Subcutaneous adipose tissue (tissue), 4 donors: ENCODE measurements around the gene WNT6. TPM values are rescaled to one million over a fixed set of nuclear protein-coding genes. Genes with fewer than 3 reads are reported as not detected.

Experiments used
- total RNA-seq, 4 donors: library from RNA; depleted of rRNA; stranded (reverse); fragments of >200 nt; gene quantifications; one replicate each; pipeline ENCODE4 v1.1.0, GENCODE V29; 2016
- TF ChIP-seq, protein P1 (sequence below): fragments of 450-650 bp; IDR thresholded peaks from one replicate; pipeline ENCODE4 v1.5.1; 2016; ENCODE audit warnings: low read depth, mild to moderate bottlenecking, control low read depth, antibody characterized with exemption, moderate library complexity

The WNT6 gene
- total RNA-seq, 4 donors from 2014 or later = 0.34 to 2.0 TPM; not detected in 2

DNA sequence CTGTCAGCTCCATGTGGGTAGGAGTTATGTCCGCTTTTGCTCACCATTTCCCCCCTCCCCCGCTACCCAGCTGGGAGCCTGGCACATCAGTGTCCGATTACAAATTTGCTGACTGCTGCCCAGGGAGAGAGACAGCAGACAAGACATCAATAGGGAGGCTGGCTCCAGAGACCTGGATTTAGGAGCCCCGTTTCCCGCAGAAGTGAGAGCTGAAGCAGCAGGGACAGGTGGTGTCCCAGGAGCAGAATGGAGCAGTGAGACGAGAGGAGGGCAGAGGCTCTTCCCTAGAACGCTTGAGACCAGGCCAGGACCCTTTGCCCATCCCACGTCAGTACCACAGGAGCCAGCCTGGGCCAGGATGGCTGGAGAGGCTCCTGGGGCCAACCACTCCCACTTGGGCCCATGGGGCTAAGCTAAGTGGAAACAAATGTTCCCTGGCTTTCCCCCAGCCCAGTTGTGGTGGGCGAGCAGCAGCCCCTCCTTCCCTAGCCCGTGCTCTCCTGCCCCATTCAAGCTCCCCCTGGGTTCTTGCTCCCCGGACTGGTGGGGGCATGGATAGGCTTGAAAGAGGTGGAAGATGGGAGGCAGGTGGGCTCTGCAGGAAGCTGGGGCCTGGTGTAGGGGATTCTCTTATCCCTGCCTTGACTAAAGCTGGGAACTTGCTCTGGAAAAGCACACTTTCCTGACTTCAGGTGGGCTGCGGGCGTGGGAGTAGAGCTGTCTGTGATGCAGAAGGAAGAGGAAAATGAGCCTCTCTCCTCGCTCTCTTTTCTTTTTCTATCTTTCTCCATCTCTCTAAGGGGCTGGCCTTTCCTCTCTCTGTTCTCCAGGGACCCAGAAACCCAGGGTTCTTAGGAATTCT, 4.1 kb upstream of the WNT6 start:
- TF ChIP-seq, protein P1, sequence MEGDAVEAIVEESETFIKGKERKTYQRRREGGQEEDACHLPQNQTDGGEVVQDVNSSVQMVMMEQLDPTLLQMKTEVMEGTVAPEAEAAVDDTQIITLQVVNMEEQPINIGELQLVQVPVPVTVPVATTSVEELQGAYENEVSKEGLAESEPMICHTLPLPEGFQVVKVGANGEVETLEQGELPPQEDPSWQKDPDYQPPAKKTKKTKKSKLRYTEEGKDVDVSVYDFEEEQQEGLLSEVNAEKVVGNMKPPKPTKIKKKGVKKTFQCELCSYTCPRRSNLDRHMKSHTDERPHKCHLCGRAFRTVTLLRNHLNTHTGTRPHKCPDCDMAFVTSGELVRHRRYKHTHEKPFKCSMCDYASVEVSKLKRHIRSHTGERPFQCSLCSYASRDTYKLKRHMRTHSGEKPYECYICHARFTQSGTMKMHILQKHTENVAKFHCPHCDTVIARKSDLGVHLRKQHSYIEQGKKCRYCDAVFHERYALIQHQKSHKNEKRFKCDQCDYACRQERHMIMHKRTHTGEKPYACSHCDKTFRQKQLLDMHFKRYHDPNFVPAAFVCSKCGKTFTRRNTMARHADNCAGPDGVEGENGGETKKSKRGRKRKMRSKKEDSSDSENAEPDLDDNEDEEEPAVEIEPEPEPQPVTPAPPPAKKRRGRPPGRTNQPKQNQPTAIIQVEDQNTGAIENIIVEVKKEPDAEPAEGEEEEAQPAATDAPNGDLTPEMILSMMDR = no peak

DNA sequence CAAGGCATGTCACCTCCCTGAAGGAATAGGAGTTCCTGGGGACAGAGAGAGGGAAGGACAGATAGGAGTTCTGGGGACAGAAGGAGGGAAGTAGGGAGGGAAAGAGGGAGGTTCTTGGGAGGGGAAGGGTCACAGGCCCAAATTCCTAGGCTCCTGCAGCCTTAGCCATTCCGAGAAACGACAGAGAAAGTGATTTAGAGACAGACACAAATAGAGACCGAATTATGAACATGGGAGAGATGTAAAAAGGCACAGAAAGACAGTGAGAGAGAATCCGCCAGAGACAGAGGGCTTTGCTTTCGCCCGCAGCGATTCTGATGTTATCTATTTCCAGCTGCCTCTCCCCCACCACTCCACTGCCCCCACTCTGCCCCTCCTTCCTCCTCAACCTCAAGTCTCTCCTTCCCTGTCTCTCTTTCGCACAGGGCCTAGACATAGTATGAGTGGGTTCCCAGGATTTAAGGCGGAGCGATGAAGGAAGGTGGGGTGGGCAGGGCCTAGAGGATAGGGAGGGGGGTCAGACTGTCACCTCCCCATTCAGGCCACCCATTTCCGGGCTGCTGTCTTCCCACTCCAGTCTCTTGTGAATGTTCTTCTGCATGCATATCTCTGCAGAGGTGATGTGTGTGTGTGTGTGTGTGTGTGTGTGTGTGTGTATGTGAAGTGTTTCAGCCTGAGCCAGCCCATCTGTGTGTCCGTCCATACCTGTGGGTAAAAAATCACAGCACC, 3.3 kb upstream of the WNT6 start:
- TF ChIP-seq, protein P1 = no peak

- TF ChIP-seq, protein P1 = no peak
These were observed 2.7 kb upstream of the WNT6 start for GRCh38 chr2:218856896-218857243.

GRCh38 chr2:218857371-218858137, 2.1 kb upstream of the WNT6 start:
- TF ChIP-seq, protein P1 = no peak

- TF ChIP-seq, protein P1 = no peak
These were observed 1.5 kb upstream of the WNT6 start for GRCh38 chr2:218858138-218858445.

DNA sequence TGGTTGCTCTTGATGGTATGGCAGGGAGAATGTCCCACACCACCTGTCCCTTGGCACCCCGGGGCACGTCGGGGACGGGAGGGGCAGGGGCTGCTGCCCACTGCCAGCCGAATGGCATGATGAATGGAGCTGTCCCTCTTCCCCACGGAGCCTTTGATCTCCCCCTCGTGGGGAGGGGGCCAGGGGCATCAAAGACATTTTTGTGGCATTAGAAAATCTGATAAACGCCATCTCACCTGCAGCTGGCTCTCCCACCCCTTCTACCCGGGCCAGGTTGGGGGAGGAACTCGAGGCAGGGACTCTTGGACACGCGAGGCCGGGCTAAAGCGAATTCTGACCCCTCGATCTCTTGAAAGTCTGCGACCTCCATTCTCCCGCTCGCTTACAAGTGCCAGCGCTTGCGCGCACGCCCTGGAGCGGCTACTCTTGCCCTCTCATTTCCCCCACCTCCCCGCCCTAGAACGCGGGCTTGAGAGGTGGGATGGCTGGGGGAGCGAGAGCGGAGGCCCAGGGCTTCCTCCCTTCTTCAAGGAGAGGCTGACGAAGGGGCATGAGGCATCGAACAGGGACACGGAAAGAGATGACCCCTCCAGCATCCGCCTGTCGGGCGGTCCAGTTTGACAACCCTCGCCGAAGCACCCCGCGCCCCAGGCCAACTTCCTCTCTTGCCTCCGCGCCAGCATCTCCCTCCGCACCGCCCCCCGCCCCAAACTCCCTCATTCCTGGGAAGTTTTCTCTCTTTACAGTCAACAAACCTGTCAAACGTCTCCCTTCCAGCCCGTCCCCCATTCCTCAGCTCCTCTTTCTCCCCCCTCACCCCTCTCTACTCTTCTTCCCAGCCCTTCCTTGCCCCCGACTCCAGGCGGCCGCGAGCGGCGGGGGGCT, 692 bp upstream of the WNT6 start:
- TF ChIP-seq, protein P1 = no peak
